Epithelial cell of esophagus (primary cell): ENCODE data around the gene SSRP1.

Source experiments
- DNase-seq: peaks from one replicate; pipeline ENCODE4 v3.0.0; 2010; ENCODE audit warnings: low read depth
- H3K4me3 ChIP-seq: 2 replicates; pipeline ENCODE4 v1.5.1; 2011; ENCODE audit warnings: mild to moderate bottlenecking, low read length, control low read depth
- TF ChIP-seq, protein P1 (sequence below): IDR thresholded peaks from 2 replicates; pipeline ENCODE4 v1.5.1; 2011; ENCODE audit warnings: low read depth, mild to moderate bottlenecking, low read length, control low read depth, inconsistent platforms; ENCODE audit not compliant: insufficient read depth; ENCODE audit errors: missing control alignments

SSRP1 gene

DNA sequence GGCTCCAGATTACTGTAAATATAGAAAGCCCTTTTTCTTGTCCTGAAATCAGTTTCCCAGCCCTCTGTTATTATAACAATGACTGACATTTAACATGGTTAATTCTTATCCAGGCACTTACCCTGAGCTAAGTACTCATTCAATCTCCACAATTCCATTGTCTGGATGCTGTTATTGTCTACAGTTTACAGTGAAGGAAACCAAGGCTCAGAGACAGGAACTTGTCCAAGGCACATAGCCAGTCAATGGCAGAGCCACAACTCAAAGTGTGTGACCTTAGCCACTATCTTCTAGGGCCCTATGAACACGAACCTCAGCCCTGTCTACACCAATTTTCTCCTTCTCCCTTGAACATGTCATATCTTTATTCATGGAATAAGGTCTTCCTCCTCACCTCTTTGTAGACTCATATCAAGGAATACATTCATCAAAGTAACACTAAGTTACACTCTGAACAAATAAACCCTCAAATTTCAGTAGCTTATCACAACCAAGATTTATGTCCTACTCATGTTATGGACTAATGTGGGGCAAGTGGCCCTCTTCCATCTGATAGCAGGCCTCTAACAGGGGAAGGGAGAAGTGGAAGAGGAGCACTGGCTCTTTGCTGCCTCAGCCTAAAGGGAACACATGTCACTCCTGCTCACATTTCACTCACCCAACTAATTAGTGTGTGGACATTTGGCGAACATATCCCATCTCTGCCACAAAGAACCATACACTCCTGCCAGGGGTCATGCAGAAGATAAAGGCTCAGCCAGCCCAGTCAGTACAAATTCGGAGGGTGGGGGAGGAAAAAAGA lies 59.3 kb downstream of the SSRP1 start:
- no peak overlapping the region for H3K4me3 ChIP-seq
- no peak for DNase-seq
- TF ChIP-seq, protein P1, sequence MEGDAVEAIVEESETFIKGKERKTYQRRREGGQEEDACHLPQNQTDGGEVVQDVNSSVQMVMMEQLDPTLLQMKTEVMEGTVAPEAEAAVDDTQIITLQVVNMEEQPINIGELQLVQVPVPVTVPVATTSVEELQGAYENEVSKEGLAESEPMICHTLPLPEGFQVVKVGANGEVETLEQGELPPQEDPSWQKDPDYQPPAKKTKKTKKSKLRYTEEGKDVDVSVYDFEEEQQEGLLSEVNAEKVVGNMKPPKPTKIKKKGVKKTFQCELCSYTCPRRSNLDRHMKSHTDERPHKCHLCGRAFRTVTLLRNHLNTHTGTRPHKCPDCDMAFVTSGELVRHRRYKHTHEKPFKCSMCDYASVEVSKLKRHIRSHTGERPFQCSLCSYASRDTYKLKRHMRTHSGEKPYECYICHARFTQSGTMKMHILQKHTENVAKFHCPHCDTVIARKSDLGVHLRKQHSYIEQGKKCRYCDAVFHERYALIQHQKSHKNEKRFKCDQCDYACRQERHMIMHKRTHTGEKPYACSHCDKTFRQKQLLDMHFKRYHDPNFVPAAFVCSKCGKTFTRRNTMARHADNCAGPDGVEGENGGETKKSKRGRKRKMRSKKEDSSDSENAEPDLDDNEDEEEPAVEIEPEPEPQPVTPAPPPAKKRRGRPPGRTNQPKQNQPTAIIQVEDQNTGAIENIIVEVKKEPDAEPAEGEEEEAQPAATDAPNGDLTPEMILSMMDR, result no peak
